Measurements from ENCODE around the gene GRM8.

GRCh38 chr7:126988022-126988421, 264.7 kb downstream of the GRM8 start:
- TF ChIP-seq POLR2A (IDR thresholded peaks at IDR 0.05; ENCODE audit: low read depth, low read length) (no peak), TAF1 (IDR thresholded peaks at IDR 0.05; ENCODE audit: borderline replicate concordance, low read depth, low read length) (no peak)

All from GM12892 (cell line).